Endothelial cell of umbilical vein (primary cell): ENCODE results near the gene LDLRAD3.

ENCODE experiments used
- CTCF ChIP-seq, 2 donors: IDR thresholded peaks; 1 replicate in 1 of 2; 2 replicates in 1 of 2; pipeline ENCODE4 v1.5.1; 2011; ENCODE audit warnings: low read length in 2 of 2, mild to moderate bottlenecking in 2 of 2, moderate library complexity in 2 of 2, control low read depth in 1 of 2, inconsistent platforms in 1 of 2, low read depth in 1 of 2; ENCODE audit not compliant: insufficient read depth in 1 of 2; ENCODE audit errors: extremely low read depth in 1 of 2
- EZH2 ChIP-seq: IDR thresholded peaks from 2 replicates; pipeline ENCODE4 v1.6.1; 2012; ENCODE audit warnings: borderline replicate concordance, low read depth, mild to moderate bottlenecking, moderate library complexity, low read length, inconsistent platforms; ENCODE audit not compliant: severe bottlenecking
- FOS ChIP-seq: IDR thresholded peaks from 2 replicates; pipeline ENCODE4 v1.6.1; 2011; ENCODE audit warnings: mild to moderate bottlenecking, low read length, moderate library complexity, borderline replicate concordance; ENCODE audit not compliant: insufficient read depth
- JUN ChIP-seq: IDR thresholded peaks from 2 replicates; pipeline ENCODE4 v1.6.1; 2011; ENCODE audit warnings: borderline replicate concordance, low read depth; ENCODE audit not compliant: insufficient read length, insufficient read depth
- MAX ChIP-seq: IDR thresholded peaks from 2 replicates; pipeline ENCODE4 v1.6.1; 2011; ENCODE audit not compliant: insufficient read depth, insufficient read length
- MYC ChIP-seq: IDR thresholded peaks from one replicate; pipeline ENCODE4 v1.6.1; 2011; ENCODE audit warnings: mild to moderate bottlenecking, low read depth, low read length
- POLR2A ChIP-seq: IDR thresholded peaks from 2 replicates; pipeline ENCODE4 v1.6.1; 2012; ENCODE audit warnings: low read depth, mild to moderate bottlenecking, control low read depth, low read length
- POLR2AphosphoS5 ChIP-seq: IDR thresholded peaks from 2 replicates; pipeline ENCODE4 v1.6.1; 2012; ENCODE audit warnings: low read depth, mild to moderate bottlenecking, control low read depth, low read length, moderate library complexity; ENCODE audit not compliant: insufficient read depth

GRCh38 chr11:35980686-35981390 lies 37.0 kb downstream of the LDLRAD3 start:
- no peak for TF ChIP-seq POLR2AphosphoS5
- TF ChIP-seq POLR2A, result no peak
- TF ChIP-seq CTCF (IDR thresholded peaks at IDR 0.05; ENCODE audit: extremely low read depth in 1 of 2, insufficient read depth in 1 of 2, low read depth in 1 of 2, low read length in 2 of 2), result no peak
- TF ChIP-seq MYC, result no peak
- TF ChIP-seq MAX, result no peak
- TF ChIP-seq JUN, result no peak
- no peak for TF ChIP-seq EZH2
- TF ChIP-seq FOS, result no peak
